Panc1 (cell line): ENCODE results near the gene RNU11. TPM values are rescaled to one million over a fixed set of nuclear protein-coding genes. Genes with fewer than 3 reads are reported as not detected.

ENCODE experiments used
- ATAC-seq: fragments of 200-7000 bp; cut with Tn5 transposase; 2 replicates; pipeline ENCODE4 v1.9.1; 2020; ENCODE audit warnings: mild to moderate bottlenecking, moderate library complexity
- BruUV-seq: library from RNA; stranded (reverse); fragments of 400-500 nt; replicated peaks from 2 replicates; lab custom pipeline; 2021; lab: Mats Ljungman, UMichigan
- CTCF ChIA-PET: fragments of 300-600 bp; sonication (Branson Sonifier 250); formaldehyde crosslinking; loops from one replicate; lab custom pipeline; 2022; ENCODE audit warnings: antibody characterized with exemption; lab: Charles Lee
- POLR2A ChIA-PET: fragments of 300-600 bp; sonication (Branson Sonifier 250); formaldehyde crosslinking; loops from one replicate; lab custom pipeline; 2022; ENCODE audit warnings: antibody characterized with exemption; lab: Charles Lee
- DNase-seq: peaks from one replicate; pipeline ENCODE4 v3.0.0-alpha.2; 2010; ENCODE audit warnings: low read depth, low spot score
- H3K27ac ChIP-seq: 2 replicates; pipeline ENCODE4 v1.5.1; 2011; ENCODE audit warnings: mild to moderate bottlenecking, low read length, inconsistent platforms
- H3K27me3 ChIP-seq: fragments of 200-500 bp; sonication (Bioruptor generic); 2 replicates; pipeline ENCODE4 v1.6.0; 2014; ENCODE audit warnings: low read length, inconsistent platforms; ENCODE audit not compliant: control insufficient read depth, insufficient read depth
- H3K36me3 ChIP-seq: fragments of 200-500 bp; sonication (Bioruptor generic); 2 replicates; pipeline ENCODE4 v1.5.1; 2014; ENCODE audit warnings: inconsistent platforms, mild to moderate bottlenecking, low read length, moderate library complexity; ENCODE audit not compliant: control insufficient read depth, insufficient read depth
- H3K4me1 ChIP-seq: 2 replicates; pipeline ENCODE4 v1.5.1; 2011; ENCODE audit warnings: inconsistent platforms, mild to moderate bottlenecking, low read length, moderate library complexity; ENCODE audit not compliant: control insufficient read depth, insufficient read depth
- H3K4me3 ChIP-seq, 2 experiments: 2 replicates each; pipeline ENCODE4 v1.5.1; 2011 to 2012; ENCODE audit warnings: low read depth in 2 of 2, low read length in 2 of 2, mild to moderate bottlenecking in 2 of 2, inconsistent platforms in 1 of 2, moderate library complexity in 1 of 2
- H3K9me3 ChIP-seq: fragments of 200-500 bp; sonication (Bioruptor generic); 2 replicates; pipeline ENCODE4 v1.5.1; 2014; ENCODE audit warnings: low read depth, mild to moderate bottlenecking, inconsistent platforms, low read length, moderate library complexity; ENCODE audit not compliant: control insufficient read depth, insufficient read depth
- CTCF ChIP-seq: fragments of 450-650 bp; IDR thresholded peaks from 2 replicates; pipeline ENCODE4 v1.5.1; 2017; ENCODE audit warnings: mild to moderate bottlenecking
- POLR2AphosphoS5 ChIP-seq: IDR thresholded peaks from 2 replicates; pipeline ENCODE4 v1.6.1; 2012; ENCODE audit warnings: mild to moderate bottlenecking, low read depth, low read length, moderate library complexity
- REST ChIP-seq, 2 experiments: IDR thresholded peaks; 2 replicates each; pipeline ENCODE4 v1.6.1; 2011 to 2012; ENCODE audit warnings: low read depth in 2 of 2, control low read depth in 1 of 2, low read length in 1 of 2, mild to moderate bottlenecking in 1 of 2, moderate library complexity in 1 of 2; ENCODE audit not compliant: insufficient read depth in 1 of 2
- SIN3A ChIP-seq: IDR thresholded peaks from 2 replicates; pipeline ENCODE4 v1.6.1; 2012; ENCODE audit warnings: low read depth, mild to moderate bottlenecking, low read length, moderate library complexity, borderline replicate concordance; ENCODE audit not compliant: insufficient read depth
- TCF7L2 ChIP-seq: IDR thresholded peaks from 2 replicates; pipeline ENCODE4 v1.6.1; 2011; ENCODE audit warnings: mild to moderate bottlenecking, low read depth, low read length, inconsistent platforms
- in situ Hi-C: cut with HindIII; loops from 2 replicates; pipeline ENCODE4 v1.10.0; 2016; ENCODE audit warnings: low sequenced_read_pairs, low pct_unique_long_range_greater_than_20kb
- intact Hi-C: fragments of 100-400 bp; cut with micrococcal nuclease; formaldehyde crosslinking; loops from one replicate; pipeline ENCODE4 v1.10.0; 2022; ENCODE audit not compliant: unreplicated experiment
- total RNA-seq: library from RNA; stranded (reverse); gene quantifications from one replicate; pipeline ENCODE4 v1.2.1, GENCODE V29; 2021; ENCODE audit not compliant: unreplicated experiment

Gene RNU11
- total RNA-seq, 1 experiment from 2014 or later: not detected

- Histone ChIP-seq H3K4me1 (0 out of 2 replicates have a peak, but pooled peaks cover 3% of the 10 kb centered on the region), H3K4me3 (peak overlapping the region; percentile 78 to 88), H3K9me3 (no peaks in the 10 kb centered on the region), H3K36me3 (peaks cover 4% of the 10 kb centered on the region; the same call in 1 of the 2 replicates), H3K27ac (peak overlapping the region; percentile 95), H3K27me3 (no peaks in the 10 kb centered on the region)
- TF ChIP-seq REST (IDR thresholded peaks at IDR 0.05; ENCODE audit: insufficient read depth in 1 of 2, low read depth in 2 of 2, low read length in 1 of 2): no peak
- TF ChIP-seq POLR2AphosphoS5: no peak
- ChIA-PET CTCF (no interaction called here), POLR2A (interaction anchor here (0.6 to 1.0 kb wide), 2 partner anchors 27 to 130 kb away, joined by 10 to 12 read pairs; partner anchors contain the start of gene GMEB1)
- intact Hi-C loops (loop anchor here (10.0 kb wide), 1 partner anchor 233 kb away; no protein-coding TSS in a partner anchor), in situ Hi-C loops (no loop called here)
- DNase-seq (no peak), ATAC-seq (peak; percentile 62)
- BruUV-seq: TSS peak; percentile 92
These were observed 6.1 kb upstream of the RNU11 start for GRCh38 chr1:28642056-28642846.

GRCh38 chr1:28642847-28643635, 5.4 kb upstream of the RNU11 start, which contains the start of gene TAF12:
Gene TAF12, minus strand, starts transcription at chr1:28643067. Its CDS starts 20,986 bp downstream, at chr1:28622081.
- Histone ChIP-seq H3K27ac (peak within 1 kb of the TSS; percentile 95), H3K36me3 (peaks cover 4% of the 10 kb centered on the region; the same call in 1 of the 2 replicates), H3K27me3 (no peaks in the 10 kb centered on the region), H3K9me3 (no peaks in the 10 kb centered on the region), H3K4me3 (peak within 1 kb of the TSS; percentile 78 to 88), H3K4me1 (peaks cover 7% of the 10 kb centered on the region; the same call in 1 of the 2 replicates)
- intact Hi-C loops (loop anchor here (10.0 kb wide), 1 partner anchor 232 kb away; no protein-coding TSS in a partner anchor), in situ Hi-C loops (no loop called here)
- POLR2A ChIA-PET: interaction anchor here (0.6 to 1.0 kb wide), 14 partner anchors 13 to 614 kb away, joined by 3 to 12 read pairs (median 6); partner anchors contain the start of gene GMEB1
- TF ChIP-seq REST (IDR thresholded peaks at IDR 0.05; ENCODE audit: insufficient read depth in 1 of 2, low read depth in 2 of 2, low read length in 1 of 2) (peak; percentile 42 to 61; a peak in 2 of 4 replicates), TCF7L2 (peak; percentile 46; the same call in 1 of the 2 replicates), POLR2AphosphoS5 (peak; percentile 98), CTCF (peak; percentile 75), SIN3A (peak; percentile 94)
- DNase-seq: peak; percentile 87
- BruUV-seq: TSS peak; percentile 99
- CTCF ChIA-PET: interaction anchor here (0.6 to 1.1 kb wide), 6 partner anchors 24 to 234 kb away, joined by 3 to 21 read pairs (median 3); partner anchors contain the start of gene YTHDF2
- ATAC-seq: peak; percentile 96
